ENCODE data around the gene NDUFB2.

NDUFB2 gene

DNA sequence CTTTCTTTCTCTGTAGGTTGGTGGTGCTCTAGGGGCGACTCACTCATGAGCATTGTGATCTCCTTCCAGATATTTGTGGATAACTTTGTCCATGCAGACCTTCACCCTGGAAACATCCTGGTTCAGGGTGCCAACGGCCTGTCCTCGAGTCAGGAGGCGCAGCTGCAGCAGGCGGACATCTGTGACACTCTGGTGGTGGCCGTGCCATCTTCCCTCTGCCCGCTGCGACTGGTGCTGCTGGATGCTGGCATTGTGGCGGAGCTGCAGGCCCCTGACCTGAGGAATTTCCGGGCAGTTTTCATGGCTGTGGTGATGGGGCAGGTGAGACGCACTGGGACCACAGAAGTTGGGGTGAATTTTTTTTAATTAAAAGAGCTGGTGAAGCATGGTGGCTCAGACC, 9.6 kb upstream of the NDUFB2 start:
- Histone ChIP-seq H3K36me3 (ENCODE audit: control insufficient read depth in 1 of 2, insufficient read depth in 2 of 2, low read length in 2 of 2) (peaks cover 21 to 27% of the 10 kb centered on the region in 2 experiments), H3K27me3 (ENCODE audit: insufficient read depth, low read length) (no peaks in the 10 kb centered on the region), H3K4ac (ENCODE audit: low read depth, low read length) (no peak overlapping the region), H3K18ac (ENCODE audit: low read length) (no peak overlapping the region), H3K9me3 (ENCODE audit: insufficient read depth, low read depth, low read length) (peaks cover 5% of the 10 kb centered on the region), H3K79me1 (ENCODE audit: low read length) (peaks cover 6% of the 10 kb centered on the region), H3K27ac (ENCODE audit: low read depth, low read length) (no peak overlapping the region), H2AFZ (ENCODE audit: insufficient read depth, low read length, poor library complexity) (no peak overlapping the region), H3K4me2 (ENCODE audit: low read length) (no peak overlapping the region), H2BK5ac (ENCODE audit: low read depth, low read length, poor library complexity) (no peak overlapping the region), H3K4me3 (ENCODE audit: low read depth, low read length) (no peak overlapping the region), H3K4me1 (ENCODE audit: control insufficient read depth in 1 of 2, insufficient read depth in 2 of 2, low read length in 2 of 2) (peaks cover 4 to 10% of the 10 kb centered on the region in 2 experiments), H3K14ac (ENCODE audit: low read length) (no peak overlapping the region), H3K79me2 (ENCODE audit: control insufficient read depth, insufficient read depth, low read length, poor library complexity) (no peaks in the 10 kb centered on the region), H4K91ac (ENCODE audit: low read depth, low read length) (no peak overlapping the region), H4K12ac (ENCODE audit: low read depth, low read length) (no peak overlapping the region), H2BK12ac (ENCODE audit: low read length) (no peak overlapping the region), H2BK120ac (ENCODE audit: insufficient read depth, low read length, poor library complexity) (no peak overlapping the region), H4K8ac (ENCODE audit: low read depth, low read length) (no peak overlapping the region), H2AK5ac (ENCODE audit: low read length) (no peak overlapping the region), H3K23ac (ENCODE audit: low read length) (no peak overlapping the region), H3K9ac (ENCODE audit: low read length) (no peak overlapping the region)
- DNase-seq: no peak
- WGBS (ENCODE audit: extremely low coverage, insufficient coverage, insufficient read length): no CpG with 5 or more reads among the region's 11 CpGs

- no peak overlapping the region for H3K18ac ChIP-seq (ENCODE audit: low read length)
- H3K4ac ChIP-seq (ENCODE audit: low read depth, low read length): no peak overlapping the region
- H3K9ac ChIP-seq (ENCODE audit: low read length): peak overlapping the region; percentile 52
- no CpG with 5 or more reads among the region's 6 CpGs for WGBS (ENCODE audit: extremely low coverage, insufficient coverage, insufficient read length)
- H3K4me2 ChIP-seq (ENCODE audit: low read length): no peak overlapping the region
- H3K27me3 ChIP-seq (ENCODE audit: insufficient read depth, low read length): no peaks in the 10 kb centered on the region
- no peak overlapping the region for H2BK5ac ChIP-seq (ENCODE audit: low read depth, low read length, poor library complexity)
- no peak overlapping the region for H2AK5ac ChIP-seq (ENCODE audit: low read length)
- H2BK120ac ChIP-seq (ENCODE audit: insufficient read depth, low read length, poor library complexity): no peak overlapping the region
- no peak overlapping the region for H3K14ac ChIP-seq (ENCODE audit: low read length)
- H3K4me3 ChIP-seq (ENCODE audit: low read depth, low read length): no peak overlapping the region
- no peak overlapping the region for H4K8ac ChIP-seq (ENCODE audit: low read depth, low read length)
- H4K91ac ChIP-seq (ENCODE audit: low read depth, low read length): no peak overlapping the region
- no peak overlapping the region for H2BK12ac ChIP-seq (ENCODE audit: low read length)
- no peak overlapping the region for H2AFZ ChIP-seq (ENCODE audit: insufficient read depth, low read length, poor library complexity)
- H3K79me1 ChIP-seq (ENCODE audit: low read length): peaks cover 4% of the 10 kb centered on the region
- peaks cover 18 to 27% of the 10 kb centered on the region in 2 experiments for H3K36me3 ChIP-seq (ENCODE audit: control insufficient read depth in 1 of 2, insufficient read depth in 2 of 2, low read length in 2 of 2)
- no peak overlapping the region for H3K23ac ChIP-seq (ENCODE audit: low read length)
- no peak overlapping the region for H3K27ac ChIP-seq (ENCODE audit: low read depth, low read length)
- H4K12ac ChIP-seq (ENCODE audit: low read depth, low read length): no peak overlapping the region
- DNase-seq: no peak
- peaks cover 5% of the 10 kb centered on the region for H3K9me3 ChIP-seq (ENCODE audit: insufficient read depth, low read depth, low read length)
- H3K79me2 ChIP-seq (ENCODE audit: control insufficient read depth, insufficient read depth, low read length, poor library complexity): no peaks in the 10 kb centered on the region
- peaks cover 4 to 8% of the 10 kb centered on the region in 2 experiments for H3K4me1 ChIP-seq (ENCODE audit: control insufficient read depth in 1 of 2, insufficient read depth in 2 of 2, low read length in 2 of 2)
Observed at GRCh38 chr7:140688341-140688740, 8.2 kb upstream of the NDUFB2 start.

DNA sequence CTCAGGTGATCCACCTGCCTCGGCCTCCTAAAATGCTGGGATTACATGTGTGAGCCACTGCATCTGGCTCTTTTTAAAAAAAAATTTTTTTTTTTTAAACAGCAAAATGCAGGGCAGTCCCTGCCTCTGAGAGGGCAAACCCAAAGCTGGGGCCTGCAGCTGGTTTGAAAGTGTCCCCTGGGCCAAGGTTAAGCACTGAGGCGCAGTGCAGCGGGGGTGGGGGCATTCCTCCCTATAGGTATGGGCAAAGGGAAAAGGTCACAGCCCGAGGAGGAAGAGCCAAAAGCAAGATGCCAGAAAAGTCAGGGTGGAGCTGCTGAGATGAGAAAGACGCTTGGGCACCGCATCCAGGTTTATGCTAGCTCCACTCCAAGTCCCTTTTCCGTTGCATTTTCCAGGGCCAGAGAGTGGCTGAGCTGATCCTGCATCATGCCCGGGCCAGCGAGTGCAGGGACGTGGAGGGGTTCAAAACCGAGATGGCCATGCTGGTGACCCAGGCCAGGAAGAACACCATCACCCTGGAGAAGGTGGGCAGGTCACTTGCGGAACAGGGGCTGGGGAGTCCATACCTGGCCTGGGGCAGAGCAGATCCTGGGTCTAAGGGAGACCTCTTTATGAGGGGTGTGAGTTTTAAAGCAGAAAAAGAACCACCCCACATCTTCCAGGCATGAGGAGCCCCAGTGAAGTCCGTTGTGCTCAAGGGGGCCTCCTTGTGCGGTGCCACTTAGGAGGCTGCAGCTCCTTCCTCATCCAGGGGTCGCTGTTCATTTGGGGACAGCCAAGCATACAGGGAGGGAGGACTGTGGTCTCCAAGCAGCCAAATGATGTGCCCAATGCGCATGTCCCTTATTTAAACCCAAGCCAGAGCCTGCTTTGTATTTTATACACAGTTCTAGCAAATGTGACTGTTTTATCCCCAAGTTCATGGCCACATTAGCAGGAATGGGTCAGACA, 7.0 kb upstream of the NDUFB2 start:
- Histone ChIP-seq H2AFZ (ENCODE audit: insufficient read depth, low read length, poor library complexity) (no peak overlapping the region), H3K4me1 (ENCODE audit: control insufficient read depth in 1 of 2, insufficient read depth in 2 of 2, low read length in 2 of 2) (peaks cover 2 to 3% of the 10 kb centered on the region in 2 experiments), H3K9me3 (ENCODE audit: insufficient read depth, low read depth, low read length) (peaks cover 5% of the 10 kb centered on the region), H4K91ac (ENCODE audit: low read depth, low read length) (no peak overlapping the region), H4K12ac (ENCODE audit: low read depth, low read length) (no peak overlapping the region), H3K14ac (ENCODE audit: low read length) (no peak overlapping the region), H3K4ac (ENCODE audit: low read depth, low read length) (no peak overlapping the region), H3K79me1 (ENCODE audit: low read length) (peaks cover 2% of the 10 kb centered on the region), H3K18ac (ENCODE audit: low read length) (no peak overlapping the region), H3K4me2 (ENCODE audit: low read length) (no peak overlapping the region), H2AK5ac (ENCODE audit: low read length) (no peak overlapping the region), H3K79me2 (ENCODE audit: control insufficient read depth, insufficient read depth, low read length, poor library complexity) (no peaks in the 10 kb centered on the region), H3K9ac (ENCODE audit: low read length) (no peak overlapping the region), H2BK5ac (ENCODE audit: low read depth, low read length, poor library complexity) (no peak overlapping the region), H2BK12ac (ENCODE audit: low read length) (no peak overlapping the region), H4K8ac (ENCODE audit: low read depth, low read length) (no peak overlapping the region), H3K23ac (ENCODE audit: low read length) (no peak overlapping the region), H3K27ac (ENCODE audit: low read depth, low read length) (no peak overlapping the region), H3K27me3 (ENCODE audit: insufficient read depth, low read length) (no peaks in the 10 kb centered on the region), H2BK120ac (ENCODE audit: insufficient read depth, low read length, poor library complexity) (no peak overlapping the region), H3K36me3 (ENCODE audit: control insufficient read depth in 1 of 2, insufficient read depth in 2 of 2, low read length in 2 of 2) (peaks cover 17 to 24% of the 10 kb centered on the region in 2 experiments), H3K4me3 (ENCODE audit: low read depth, low read length) (no peak overlapping the region)
- no CpG with 5 or more reads among the region's 16 CpGs for WGBS (ENCODE audit: extremely low coverage, insufficient coverage, insufficient read length)
- DNase-seq: no peak

DNA sequence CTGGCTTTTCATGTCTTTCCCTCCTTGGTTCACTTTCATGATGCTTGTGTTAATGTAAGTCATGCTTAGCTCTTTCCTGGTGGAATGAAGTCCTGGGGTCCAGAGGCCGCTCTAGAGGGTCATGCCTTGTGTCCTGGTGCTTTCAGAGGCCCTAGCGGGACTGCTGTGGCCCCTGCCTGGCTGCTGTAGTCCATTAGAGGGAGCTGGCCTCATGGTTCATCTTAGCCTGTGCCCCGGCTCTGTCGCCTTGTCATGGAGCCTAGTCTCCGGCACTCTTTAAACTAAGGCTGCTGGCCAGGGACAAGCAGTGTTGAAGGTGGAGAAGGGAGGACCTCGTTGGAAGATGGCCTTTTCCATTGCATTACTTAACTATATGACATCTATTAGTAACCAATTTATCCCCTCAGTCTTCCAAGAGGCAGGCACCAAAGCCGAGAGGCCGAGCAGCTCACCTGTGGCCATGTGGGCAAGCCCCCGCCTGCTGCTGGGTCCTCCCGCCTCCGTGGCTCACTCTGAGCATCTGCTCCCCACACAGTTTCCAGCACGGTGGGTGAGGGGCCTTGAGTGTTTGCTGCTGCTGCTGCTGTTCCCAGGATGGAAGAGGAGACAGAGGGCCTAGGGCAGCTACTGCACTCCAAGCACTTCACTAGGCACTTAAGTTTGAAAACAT, 5.0 kb upstream of the NDUFB2 start:
- peaks cover 14 to 24% of the 10 kb centered on the region in 2 experiments for H3K36me3 ChIP-seq (ENCODE audit: control insufficient read depth in 1 of 2, insufficient read depth in 2 of 2, low read length in 2 of 2)

More for the DNA sequence above, 5.0 kb upstream of the NDUFB2 start:
- no CpG with 5 or more reads among the region's 12 CpGs for WGBS (ENCODE audit: extremely low coverage, insufficient coverage, insufficient read length)
- H3K23ac ChIP-seq (ENCODE audit: low read length): no peak overlapping the region
- no peak for DNase-seq
- H3K18ac ChIP-seq (ENCODE audit: low read length): no peak overlapping the region
- peaks cover 3% of the 10 kb centered on the region in 2 experiments for H3K4me1 ChIP-seq (ENCODE audit: control insufficient read depth in 1 of 2, insufficient read depth in 2 of 2, low read length in 2 of 2)
- no peak overlapping the region for H4K8ac ChIP-seq (ENCODE audit: low read depth, low read length)
- no peak overlapping the region for H2AFZ ChIP-seq (ENCODE audit: insufficient read depth, low read length, poor library complexity)
- H3K9me3 ChIP-seq (ENCODE audit: insufficient read depth, low read depth, low read length): peaks cover 5% of the 10 kb centered on the region
- H2BK12ac ChIP-seq (ENCODE audit: low read length): no peak overlapping the region
- H2AK5ac ChIP-seq (ENCODE audit: low read length): no peak overlapping the region
- no peak overlapping the region for H2BK5ac ChIP-seq (ENCODE audit: low read depth, low read length, poor library complexity)
- no peak overlapping the region for H3K9ac ChIP-seq (ENCODE audit: low read length)
- H3K14ac ChIP-seq (ENCODE audit: low read length): no peak overlapping the region
- H4K91ac ChIP-seq (ENCODE audit: low read depth, low read length): no peak overlapping the region
- H3K27me3 ChIP-seq (ENCODE audit: insufficient read depth, low read length): no peaks in the 10 kb centered on the region
- H3K79me1 ChIP-seq (ENCODE audit: low read length): peaks cover 2% of the 10 kb centered on the region
- H3K4me2 ChIP-seq (ENCODE audit: low read length): no peak overlapping the region
- H4K12ac ChIP-seq (ENCODE audit: low read depth, low read length): no peak overlapping the region
- no peak overlapping the region for H3K4me3 ChIP-seq (ENCODE audit: low read depth, low read length)
- H2BK120ac ChIP-seq (ENCODE audit: insufficient read depth, low read length, poor library complexity): no peak overlapping the region
- no peaks in the 10 kb centered on the region for H3K79me2 ChIP-seq (ENCODE audit: control insufficient read depth, insufficient read depth, low read length, poor library complexity)
- H3K4ac ChIP-seq (ENCODE audit: low read depth, low read length): no peak overlapping the region
- no peak overlapping the region for H3K27ac ChIP-seq (ENCODE audit: low read depth, low read length)

Data from trophoblast cell (in vitro differentiated cells and primary cell).